WERI-Rb-1 (cell line): Measurements from ENCODE around the gene OSGIN1.
A peak's percentile ranks its signal among the peaks of the same experiment; 100 is the strongest.
"Not testable (repeated sequence)": the region's sequence is repeated elsewhere in the genome, so short reads cannot be mapped to it uniquely, and the experiment has no call there.

Source experiments
- DNase-seq: peaks from one replicate; pipeline ENCODE4 v3.0.0-alpha.2; 2020
- H3K27ac ChIP-seq: fragments of 250-450 bp; sonication (Bioruptor Pico); 2 replicates; pipeline ENCODE4 v1.5.1; 2020; ENCODE audit warnings: mild to moderate bottlenecking, moderate library complexity
- H3K27me3 ChIP-seq: fragments of 250-450 bp; sonication (Bioruptor Pico); 2 replicates; pipeline ENCODE4 v1.5.1; 2021; ENCODE audit warnings: mild to moderate bottlenecking, low read depth, moderate library complexity; ENCODE audit not compliant: insufficient read depth, severe bottlenecking
- H3K36me3 ChIP-seq: fragments of 250-450 bp; sonication (Bioruptor Pico); 2 replicates; pipeline ENCODE4 v1.5.1; 2020; ENCODE audit warnings: mild to moderate bottlenecking, moderate library complexity
- H3K4me3 ChIP-seq: 2 replicates; pipeline ENCODE4 v1.5.1; 2011; ENCODE audit warnings: low read depth, mild to moderate bottlenecking, control low read depth, low read length
- H3K9me3 ChIP-seq: fragments of 250-450 bp; sonication (Bioruptor Pico); 2 replicates; pipeline ENCODE4 v1.5.1; 2021; ENCODE audit warnings: mild to moderate bottlenecking, moderate library complexity; ENCODE audit not compliant: severe bottlenecking
- CTCF ChIP-seq: IDR thresholded peaks from 2 replicates; pipeline ENCODE4 v1.5.1; 2011; ENCODE audit warnings: low read depth, mild to moderate bottlenecking, control low read depth, inconsistent platforms, low read length

The OSGIN1 gene

GRCh38 chr16:83937267-83937666 lies 15.8 kb upstream of the OSGIN1 start:
- no peak for TF ChIP-seq CTCF
- no peak for DNase-seq

GRCh38 chr16:83937922-83938885 lies 14.8 kb upstream of the OSGIN1 start:
- no peaks in the 10 kb centered on the region for H3K9me3 ChIP-seq
- no peak overlapping the region for H3K27ac ChIP-seq
- TF ChIP-seq CTCF = no peak
- no peaks in the 10 kb centered on the region for H3K36me3 ChIP-seq
- no peak for DNase-seq
- no peak overlapping the region for H3K4me3 ChIP-seq
- H3K27me3 ChIP-seq = no peaks in the 10 kb centered on the region

More at GRCh38 chr16:83937267-83937666, 15.8 kb upstream of the OSGIN1 start:
- Histone ChIP-seq H3K9me3 (no peaks in the 10 kb centered on the region), H3K4me3 (no peak overlapping the region), H3K36me3 (no peaks in the 10 kb centered on the region), H3K27me3 (no peaks in the 10 kb centered on the region), H3K27ac (peak overlapping the region; percentile 63)

GRCh38 chr16:83939266-83939855 lies 13.7 kb upstream of the OSGIN1 start:
- H3K4me3 ChIP-seq = no peak overlapping the region
- no peak for TF ChIP-seq CTCF
- no peaks in the 10 kb centered on the region for H3K9me3 ChIP-seq
- no peaks in the 10 kb centered on the region for H3K27me3 ChIP-seq
- H3K36me3 ChIP-seq = no peaks in the 10 kb centered on the region
- H3K27ac ChIP-seq = no peak overlapping the region
- DNase-seq = no peak

DNA sequence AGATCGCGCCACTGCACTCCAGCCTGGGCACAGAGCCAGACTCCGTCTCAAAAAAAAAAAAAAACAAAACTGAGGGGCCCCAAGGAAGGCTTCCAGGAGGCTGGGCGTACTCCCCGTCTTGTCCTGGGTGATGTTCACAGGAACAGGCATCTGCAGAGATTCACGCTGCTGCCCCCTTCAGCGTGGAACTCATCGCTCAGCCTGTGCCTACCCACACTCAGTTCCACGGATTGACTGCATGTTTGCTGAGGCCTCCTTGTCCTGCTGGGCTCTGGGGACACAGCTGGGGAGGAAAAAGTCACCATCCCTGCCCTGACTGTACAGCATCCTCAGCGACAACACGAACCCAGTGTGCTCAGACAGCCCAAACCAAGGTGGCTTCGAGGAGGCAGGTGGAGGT lies 12.9 kb upstream of the OSGIN1 start:
- H3K36me3 ChIP-seq = no peaks in the 10 kb centered on the region
- H3K27ac ChIP-seq = no peak overlapping the region
- DNase-seq = no peak
- peak; percentile 18; the same call in 1 of the 2 replicates for TF ChIP-seq CTCF
- no peak overlapping the region for H3K4me3 ChIP-seq
- no peaks in the 10 kb centered on the region for H3K9me3 ChIP-seq
- H3K27me3 ChIP-seq = no peaks in the 10 kb centered on the region

GRCh38 chr16:83940630-83941378 lies 12.2 kb upstream of the OSGIN1 start:
- TF ChIP-seq CTCF = no peak
- no peaks in the 10 kb centered on the region for H3K27me3 ChIP-seq
- no peak for DNase-seq
- no peak overlapping the region for H3K27ac ChIP-seq
- H3K36me3 ChIP-seq = no peaks in the 10 kb centered on the region
- no peak overlapping the region for H3K4me3 ChIP-seq
- H3K9me3 ChIP-seq = no peaks in the 10 kb centered on the region

GRCh38 chr16:83941546-83941945 lies 11.5 kb upstream of the OSGIN1 start:
- not testable (repeated sequence) for H3K36me3 ChIP-seq, H3K27me3 ChIP-seq, H3K4me3 ChIP-seq, H3K27ac ChIP-seq, DNase-seq, H3K9me3 ChIP-seq
